Mesenchymal stem cell (in vitro differentiated cells and primary cell): ENCODE results near the gene PLEKHM2.

ENCODE experiments used
- DNase-seq: peaks from one replicate; pipeline ENCODE4 v3.0.0-alpha.2; 2013
- H2AFZ ChIP-seq: one replicate; pipeline ENCODE4 v1.6.1; 2013; ENCODE audit warnings: low read depth, mild to moderate bottlenecking, control low read depth, inconsistent platforms, low read length, moderate library complexity
- H2AK5ac ChIP-seq: 2 replicates; pipeline ENCODE4 v1.6.1; 2013; ENCODE audit warnings: low read length, moderate library complexity, mild to moderate bottlenecking, inconsistent platforms; ENCODE audit not compliant: severe bottlenecking
- H2BK120ac ChIP-seq: one replicate; pipeline ENCODE4 v1.6.1; 2013; ENCODE audit warnings: low read depth, mild to moderate bottlenecking, inconsistent platforms, low read length, moderate library complexity
- H2BK12ac ChIP-seq, 2 experiments: one replicate each; pipeline ENCODE4 v1.6.1; 2013; ENCODE audit warnings: inconsistent platforms in 2 of 2, low read length in 2 of 2, mild to moderate bottlenecking in 2 of 2, moderate library complexity in 2 of 2, control low read depth in 1 of 2
- H2BK15ac ChIP-seq: one replicate; pipeline ENCODE4 v1.6.1; 2013; ENCODE audit warnings: mild to moderate bottlenecking, low read depth, inconsistent platforms; ENCODE audit not compliant: poor library complexity, severe bottlenecking
- H2BK5ac ChIP-seq: 2 replicates; pipeline ENCODE4 v1.6.1; 2013; ENCODE audit warnings: low read depth, mild to moderate bottlenecking, low read length, control low read depth, inconsistent platforms; ENCODE audit not compliant: poor library complexity, severe bottlenecking
- H3K14ac ChIP-seq, 2 experiments: one replicate each; pipeline ENCODE4 v1.6.1; 2013; ENCODE audit warnings: inconsistent platforms in 2 of 2, low read length in 2 of 2, control low read depth in 1 of 2, mild to moderate bottlenecking in 1 of 2, moderate library complexity in 1 of 2
- H3K18ac ChIP-seq, 2 experiments: one replicate each; pipeline ENCODE4 v1.6.1; 2013; ENCODE audit warnings: inconsistent platforms in 2 of 2, low read length in 2 of 2, control low read depth in 1 of 2, low read depth in 1 of 2, mild to moderate bottlenecking in 1 of 2
- H3K23ac ChIP-seq, 2 experiments: one replicate each; pipeline ENCODE4 v1.6.1; 2013; ENCODE audit warnings: inconsistent platforms in 2 of 2, low read length in 2 of 2, mild to moderate bottlenecking in 2 of 2, moderate library complexity in 2 of 2, control low read depth in 1 of 2
- H3K27ac ChIP-seq: 2 replicates; pipeline ENCODE4 v1.5.1; 2013; ENCODE audit warnings: mild to moderate bottlenecking, moderate library complexity, low read length, control low read depth, inconsistent platforms; ENCODE audit not compliant: poor library complexity, severe bottlenecking
- H3K27me3 ChIP-seq, 2 experiments: 2 replicates each; pipeline versions ENCODE4 v1.6.1 to v1.7.0; 2013; ENCODE audit warnings: low read length in 2 of 2, mild to moderate bottlenecking in 2 of 2, moderate library complexity in 2 of 2, control low read depth in 1 of 2, inconsistent platforms in 1 of 2; ENCODE audit not compliant: control insufficient read depth in 1 of 2, insufficient read depth in 1 of 2
- H3K36me3 ChIP-seq, 2 experiments: 2 replicates each; pipeline versions ENCODE4 v1.6.1 to v1.7.0; 2013; ENCODE audit warnings: low read length in 2 of 2, control low read depth in 1 of 2, inconsistent platforms in 1 of 2, low read depth in 1 of 2, mild to moderate bottlenecking in 1 of 2; ENCODE audit not compliant: insufficient read depth in 2 of 2, control insufficient read depth in 1 of 2
- H3K4ac ChIP-seq, 2 experiments: one replicate each; pipeline ENCODE4 v1.6.1; 2013; ENCODE audit warnings: inconsistent platforms in 2 of 2, low read length in 2 of 2, mild to moderate bottlenecking in 2 of 2, moderate library complexity in 2 of 2, control low read depth in 1 of 2, low read depth in 1 of 2
- H3K4me1 ChIP-seq: 2 replicates; pipeline ENCODE4 v1.6.1; 2013; ENCODE audit warnings: low read depth, low read length, control low read depth; ENCODE audit not compliant: control insufficient read depth, insufficient read depth
- H3K4me2 ChIP-seq: 2 replicates; pipeline ENCODE4 v1.6.1; 2013; ENCODE audit warnings: low read length, mild to moderate bottlenecking, inconsistent platforms; ENCODE audit not compliant: poor library complexity, severe bottlenecking
- H3K4me3 ChIP-seq, 2 experiments: 2 replicates each; pipeline versions ENCODE4 v1.5.1 to v1.7.0; 2013; ENCODE audit warnings: low read length in 2 of 2, mild to moderate bottlenecking in 2 of 2, control low read depth in 1 of 2, low read depth in 1 of 2; ENCODE audit not compliant: insufficient read depth in 1 of 2
- H3K79me1 ChIP-seq: replicated peaks from 2 replicates; pipeline ENCODE4 v1.6.1; 2013; ENCODE audit warnings: mild to moderate bottlenecking, control low read depth, low read length, inconsistent platforms; ENCODE audit not compliant: poor library complexity, severe bottlenecking
- H3K9ac ChIP-seq: 2 replicates; pipeline ENCODE4 v1.7.0; 2013; ENCODE audit warnings: mild to moderate bottlenecking, low read length, moderate library complexity
- H3K9me3 ChIP-seq: 2 replicates; pipeline ENCODE4 v1.7.0; 2013; ENCODE audit warnings: mild to moderate bottlenecking, low read length; ENCODE audit not compliant: control insufficient read depth
- H4K8ac ChIP-seq: one replicate; pipeline ENCODE4 v1.6.1; 2013; ENCODE audit warnings: inconsistent platforms, mild to moderate bottlenecking, low read length, moderate library complexity
- H4K91ac ChIP-seq: one replicate; pipeline ENCODE4 v1.6.1; 2013; ENCODE audit warnings: mild to moderate bottlenecking, low read length, inconsistent platforms
- WGBS: methylation state at CpG from one replicate; pipeline ENCODE4 v1.1.7; 2013; ENCODE audit warnings: mixed read lengths; 5-methylcytosine and 5-hydroxymethylcytosine counted together

The PLEKHM2 gene

DNA sequence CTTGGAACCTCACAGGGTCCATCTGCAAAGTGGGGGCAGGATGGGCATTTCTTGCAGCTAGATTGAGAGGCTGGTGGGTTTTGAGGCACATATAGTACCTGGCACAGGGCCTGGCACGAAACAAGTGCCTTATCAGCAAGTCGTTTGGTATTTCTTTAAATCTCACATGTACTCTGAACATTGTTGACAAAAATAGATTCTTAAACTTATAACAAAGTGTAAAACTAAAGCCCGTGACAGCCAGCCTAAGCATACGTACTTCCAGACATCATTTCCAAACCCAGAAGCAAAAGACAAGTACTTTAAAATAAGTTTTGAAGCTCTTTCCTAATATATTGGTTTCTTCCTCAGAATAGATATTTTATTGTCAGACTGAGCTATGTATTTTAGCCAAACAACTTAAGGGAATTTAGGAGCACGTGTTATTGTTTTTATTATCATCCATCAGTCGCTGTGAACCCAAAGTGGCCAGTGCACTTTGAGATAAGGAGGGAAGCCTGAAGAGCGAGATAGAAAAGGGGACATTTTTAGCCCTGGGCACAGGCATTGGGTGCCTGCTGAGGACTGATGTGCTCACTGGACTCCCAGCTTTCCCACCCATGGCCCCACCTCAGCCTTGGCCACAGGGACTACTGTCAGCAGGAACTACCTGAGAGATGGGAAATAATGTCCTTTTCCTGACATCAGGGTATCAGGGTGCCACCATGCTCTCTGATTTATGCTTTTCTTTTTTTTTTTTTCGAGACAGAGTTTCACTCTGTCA lies 77.4 kb downstream of the PLEKHM2 start:
- H2BK120ac ChIP-seq: no peak overlapping the region
- H3K27me3 ChIP-seq: peaks cover 0 to 2% of the 10 kb centered on the region in 2 experiments
- peak overlapping the region; percentile 82 for H3K27ac ChIP-seq
- H3K4ac ChIP-seq: peak overlapping the region in 1 of 2 experiments; percentile 56
- peak overlapping the region in 1 of 2 experiments; percentile 21 for H2BK12ac ChIP-seq
- peak overlapping the region; percentile 33 for H3K4me2 ChIP-seq
- H2AFZ ChIP-seq: no peak overlapping the region
- H3K9ac ChIP-seq: no peak overlapping the region
- no peak overlapping the region for H2BK5ac ChIP-seq
- H3K79me1 ChIP-seq: peaks cover 17% of the 10 kb centered on the region
- no peaks in the 10 kb centered on the region for H3K9me3 ChIP-seq
- WGBS: 78% methylated on average over 6 of the region's 8 CpGs
- no peak overlapping the region for H4K91ac ChIP-seq
- no peak overlapping the region for H3K14ac ChIP-seq
- peak overlapping the region; percentile 68 to 91 for H3K18ac ChIP-seq
- no peak overlapping the region for H3K23ac ChIP-seq
- peaks cover 7 to 29% of the 10 kb centered on the region in 2 experiments for H3K36me3 ChIP-seq
- peaks cover 37% of the 10 kb centered on the region for H3K4me1 ChIP-seq
- peak overlapping the region; percentile 11 for H2AK5ac ChIP-seq
- peak; percentile 29 for DNase-seq
- peak overlapping the region; percentile 27 for H4K8ac ChIP-seq
- H2BK15ac ChIP-seq: no peak overlapping the region
- no peak overlapping the region for H3K4me3 ChIP-seq

- no peak overlapping the region for H3K18ac ChIP-seq
- no peak overlapping the region for H2BK12ac ChIP-seq
- no peak overlapping the region for H4K8ac ChIP-seq
- no peak overlapping the region for H2BK5ac ChIP-seq
- no peak overlapping the region for H4K91ac ChIP-seq
- no peak overlapping the region for H2AK5ac ChIP-seq
- DNase-seq: no peak
- no peak overlapping the region for H3K4me2 ChIP-seq
- H3K79me1 ChIP-seq: peaks cover 21% of the 10 kb centered on the region
- peaks cover 7 to 38% of the 10 kb centered on the region in 2 experiments for H3K36me3 ChIP-seq
- H3K27ac ChIP-seq: no peak overlapping the region
- H3K9me3 ChIP-seq: no peaks in the 10 kb centered on the region
- H2BK15ac ChIP-seq: no peak overlapping the region
- H3K27me3 ChIP-seq: peaks cover 0 to 2% of the 10 kb centered on the region in 2 experiments
- no peak overlapping the region for H3K9ac ChIP-seq
- H3K4me3 ChIP-seq: no peak overlapping the region
- no peak overlapping the region for H3K23ac ChIP-seq
- H3K4me1 ChIP-seq: peaks cover 33% of the 10 kb centered on the region
- H3K14ac ChIP-seq: no peak overlapping the region
- no peak overlapping the region for H3K4ac ChIP-seq
- 80% methylated on average over 10 of the region's 10 CpGs for WGBS
- no peak overlapping the region for H2AFZ ChIP-seq
- no peak overlapping the region for H2BK120ac ChIP-seq
Measured at GRCh38 chr1:15762546-15762945, 78.4 kb downstream of the PLEKHM2 start.

DNA sequence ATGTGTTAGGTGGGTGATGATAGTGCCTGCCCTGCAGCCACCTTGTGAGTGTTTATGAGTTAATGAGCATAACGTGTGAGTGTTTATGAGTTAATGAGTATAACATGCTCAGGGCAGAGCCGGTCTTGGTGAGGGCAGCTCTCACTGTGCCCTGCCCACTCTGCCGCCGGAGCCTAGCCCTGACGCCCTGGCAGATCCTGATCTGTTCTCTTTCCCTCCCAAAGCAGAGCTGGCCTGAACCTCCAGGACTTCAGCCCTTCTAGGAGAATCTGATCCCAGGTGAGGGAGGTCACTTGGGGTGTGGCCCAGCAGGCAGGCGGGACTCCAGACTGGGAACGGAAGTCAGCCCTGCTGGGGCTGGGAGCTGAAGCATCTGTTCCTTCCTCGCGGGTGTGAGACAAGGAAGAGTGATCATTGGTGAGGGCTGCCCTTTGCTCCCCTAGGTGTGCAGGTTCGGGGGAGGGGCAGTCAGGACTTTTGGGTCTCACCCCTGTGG lies 80.2 kb downstream of the PLEKHM2 start:
- no peak overlapping the region for H3K4me2 ChIP-seq

GRCh38 chr1:15764890-15765289 lies 80.8 kb downstream of the PLEKHM2 start:
- Histone ChIP-seq H3K27ac (no peak overlapping the region), H3K79me1 (peaks cover 26% of the 10 kb centered on the region), H3K14ac (no peak overlapping the region), H2BK12ac (no peak overlapping the region), H2BK120ac (peak overlapping the region; percentile 71), H3K36me3 (peaks cover 15 to 57% of the 10 kb centered on the region in 2 experiments), H3K4ac (no peak overlapping the region), H2AFZ (no peak overlapping the region), H3K4me2 (no peak overlapping the region), H3K9ac (no peak overlapping the region), H3K4me1 (peaks cover 25% of the 10 kb centered on the region), H4K91ac (no peak overlapping the region), H2AK5ac (no peak overlapping the region), H3K23ac (no peak overlapping the region), H4K8ac (no peak overlapping the region), H2BK15ac (no peak overlapping the region), H3K9me3 (no peaks in the 10 kb centered on the region), H3K27me3 (no peaks in the 10 kb centered on the region), H3K18ac (no peak overlapping the region), H2BK5ac (no peak overlapping the region), H3K4me3 (no peak overlapping the region)
- DNase-seq: no peak
- 92% methylated on average over 14 of the region's 15 CpGs for WGBS

More for the DNA sequence above, 80.2 kb downstream of the PLEKHM2 start:
- Histone ChIP-seq H3K27ac (no peak overlapping the region), H4K91ac (no peak overlapping the region), H2AFZ (no peak overlapping the region), H3K9ac (no peak overlapping the region), H3K14ac (peak overlapping the region in 1 of 2 experiments; percentile 19), H3K27me3 (peaks cover 0 to under 1% of the 10 kb centered on the region in 2 experiments), H3K23ac (no peak overlapping the region), H4K8ac (no peak overlapping the region), H3K4me3 (no peak overlapping the region), H2BK15ac (peak overlapping the region; percentile 50), H3K4me1 (peaks cover 25% of the 10 kb centered on the region), H3K79me1 (peaks cover 26% of the 10 kb centered on the region), H2BK120ac (no peak overlapping the region), H3K36me3 (peaks cover 15 to 55% of the 10 kb centered on the region in 2 experiments), H2BK5ac (no peak overlapping the region), H3K4ac (no peak overlapping the region), H2BK12ac (peak overlapping the region in 1 of 2 experiments; percentile 22), H3K18ac (no peak overlapping the region), H2AK5ac (peak overlapping the region; percentile 14), H3K9me3 (no peaks in the 10 kb centered on the region)
- DNase-seq: no peak
- WGBS: 91% methylated on average over 9 of the region's 10 CpGs
